ENCODE data around the gene SLC1A7. TPM values are rescaled to one million over a fixed set of nuclear protein-coding genes. Genes with fewer than 3 reads are reported as not detected.
A peak's percentile ranks its signal among the peaks of the same experiment; 100 is the strongest.

Gene SLC1A7
- total and polyA plus RNA-seq, 2 experiments from 2014 or later: not detected

DNA sequence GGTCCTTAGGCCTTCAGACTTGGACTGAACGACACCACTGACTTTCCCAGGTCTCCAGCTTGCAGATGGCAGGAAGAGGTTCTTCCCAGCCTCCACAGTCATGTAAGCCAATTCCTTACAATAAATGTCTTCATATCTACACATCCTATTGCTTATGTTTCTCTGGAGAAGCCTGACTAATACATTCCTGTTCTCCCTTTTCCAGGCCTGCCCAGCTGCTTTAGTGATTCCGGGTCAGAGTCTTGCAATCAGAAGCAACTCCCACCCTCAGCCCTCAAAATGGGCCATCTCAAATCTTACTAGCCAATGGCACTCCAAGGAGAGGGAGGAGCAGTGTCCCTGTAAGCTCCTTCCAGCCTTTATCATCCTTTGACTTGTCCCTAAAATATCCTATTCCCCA lies 37.8 kb upstream of the SLC1A7 start (continued):
- TF ChIP-seq, protein P1, sequence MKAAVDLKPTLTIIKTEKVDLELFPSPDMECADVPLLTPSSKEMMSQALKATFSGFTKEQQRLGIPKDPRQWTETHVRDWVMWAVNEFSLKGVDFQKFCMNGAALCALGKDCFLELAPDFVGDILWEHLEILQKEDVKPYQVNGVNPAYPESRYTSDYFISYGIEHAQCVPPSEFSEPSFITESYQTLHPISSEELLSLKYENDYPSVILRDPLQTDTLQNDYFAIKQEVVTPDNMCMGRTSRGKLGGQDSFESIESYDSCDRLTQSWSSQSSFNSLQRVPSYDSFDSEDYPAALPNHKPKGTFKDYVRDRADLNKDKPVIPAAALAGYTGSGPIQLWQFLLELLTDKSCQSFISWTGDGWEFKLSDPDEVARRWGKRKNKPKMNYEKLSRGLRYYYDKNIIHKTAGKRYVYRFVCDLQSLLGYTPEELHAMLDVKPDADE (IDR thresholded peaks at IDR 0.05): no peak
- TF ChIP-seq JUNB (IDR thresholded peaks at IDR 0.05; ENCODE audit: unreplicated experiment): no peak
- TF ChIP-seq EZH2phosphoT487 (IDR thresholded peaks at IDR 0.05; ENCODE audit: unreplicated experiment): no peak
- no peak for TF ChIP-seq EZH2 (IDR thresholded peaks at IDR 0.05; ENCODE audit: low read depth, unreplicated experiment)
- no peak for TF ChIP-seq ZNF114 (CRISPR knock-in tag; IDR thresholded peaks at IDR 0.05)

DNA sequence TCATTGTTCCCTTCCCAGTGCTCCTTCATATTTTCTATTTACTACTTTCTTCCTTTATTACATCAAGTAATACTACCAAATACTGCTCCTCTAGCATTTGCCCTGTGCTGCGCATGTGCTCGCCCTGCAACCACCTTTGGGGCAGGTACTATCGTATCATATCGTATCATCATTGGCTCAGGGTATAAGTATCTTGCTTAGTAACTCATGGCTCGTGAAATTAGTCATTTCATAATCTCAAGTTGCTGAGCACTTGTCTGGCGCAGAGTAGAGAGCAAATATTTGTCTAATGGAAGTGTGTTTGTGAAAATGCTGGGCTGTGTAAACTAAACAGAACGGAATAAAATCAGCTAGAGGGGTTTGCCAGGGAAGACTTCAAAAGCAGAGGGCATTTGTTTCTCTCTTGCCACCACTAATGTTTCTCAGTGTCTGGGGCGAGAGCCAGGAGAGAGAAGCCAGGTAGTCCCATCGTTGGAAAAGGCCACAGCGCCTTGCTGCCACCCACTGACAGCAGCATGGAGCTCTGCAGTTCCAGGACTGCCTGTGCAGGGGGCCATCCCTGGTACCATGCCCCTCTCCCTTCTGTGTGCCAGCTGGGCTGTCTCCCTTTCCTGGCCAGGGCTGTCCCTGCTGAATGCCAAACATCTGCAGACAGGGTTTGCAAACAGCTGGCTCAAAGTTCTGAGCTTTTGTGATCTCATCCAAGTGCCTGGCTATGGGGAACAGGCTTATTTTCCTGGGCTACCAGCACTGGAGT lies 34.2 kb upstream of the SLC1A7 start:
- H3K36me3 ChIP-seq (ENCODE audit: insufficient read depth): no peaks in the 10 kb centered on the region
- Mint-ChIP-seq H3K4me3 (no peak overlapping the region), H3K36me3 (ENCODE audit: low read depth) (no peaks in the 10 kb centered on the region), H3K9me3 (no peaks in the 10 kb centered on the region), H3K4me1 (peaks cover 32% of the 10 kb centered on the region), H3K27ac (no peak overlapping the region), H3K27me3 (ENCODE audit: insufficient read depth, low read depth, poor library complexity) (peaks cover 6% of the 10 kb centered on the region)
- H3K79me2 ChIP-seq (replicated peaks; ENCODE audit: insufficient read depth): no peaks in the 10 kb centered on the region
- peaks cover 10% of the 10 kb centered on the region; the same call in 1 of the 2 replicates for H3K4me1 ChIP-seq (ENCODE audit: insufficient read depth)
- no peaks in the 10 kb centered on the region for H4K20me1 ChIP-seq (replicated peaks; ENCODE audit: insufficient read depth)
- H3K27ac ChIP-seq (ENCODE audit: low read depth): no peak overlapping the region
- no peaks in the 10 kb centered on the region for H3F3A ChIP-seq (replicated peaks; ENCODE audit: low read depth)
- DNase-seq (ENCODE audit: low spot score): no peak
- ATAC-seq: no peak
- no peaks in the 10 kb centered on the region for H3K9me2 ChIP-seq (ENCODE audit: insufficient read depth)
- H2AFZ ChIP-seq: no peak overlapping the region
- no peak overlapping the region for H3K4me2 ChIP-seq
- TF ChIP-seq, protein P2, sequence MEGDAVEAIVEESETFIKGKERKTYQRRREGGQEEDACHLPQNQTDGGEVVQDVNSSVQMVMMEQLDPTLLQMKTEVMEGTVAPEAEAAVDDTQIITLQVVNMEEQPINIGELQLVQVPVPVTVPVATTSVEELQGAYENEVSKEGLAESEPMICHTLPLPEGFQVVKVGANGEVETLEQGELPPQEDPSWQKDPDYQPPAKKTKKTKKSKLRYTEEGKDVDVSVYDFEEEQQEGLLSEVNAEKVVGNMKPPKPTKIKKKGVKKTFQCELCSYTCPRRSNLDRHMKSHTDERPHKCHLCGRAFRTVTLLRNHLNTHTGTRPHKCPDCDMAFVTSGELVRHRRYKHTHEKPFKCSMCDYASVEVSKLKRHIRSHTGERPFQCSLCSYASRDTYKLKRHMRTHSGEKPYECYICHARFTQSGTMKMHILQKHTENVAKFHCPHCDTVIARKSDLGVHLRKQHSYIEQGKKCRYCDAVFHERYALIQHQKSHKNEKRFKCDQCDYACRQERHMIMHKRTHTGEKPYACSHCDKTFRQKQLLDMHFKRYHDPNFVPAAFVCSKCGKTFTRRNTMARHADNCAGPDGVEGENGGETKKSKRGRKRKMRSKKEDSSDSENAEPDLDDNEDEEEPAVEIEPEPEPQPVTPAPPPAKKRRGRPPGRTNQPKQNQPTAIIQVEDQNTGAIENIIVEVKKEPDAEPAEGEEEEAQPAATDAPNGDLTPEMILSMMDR (conservative IDR thresholded peaks at IDR 0.05; ENCODE audit: low read depth in 2 of 2): peak in 1 of 2 experiments; percentile 50; a peak in 2 of 4 replicates
- no peak for TF ChIP-seq ZNF114 (CRISPR knock-in tag; IDR thresholded peaks at IDR 0.05)
- no peaks in the 10 kb centered on the region for H3K27me3 ChIP-seq (ENCODE audit: insufficient read depth)
- H3K4me3 ChIP-seq: no peak overlapping the region

DNA sequence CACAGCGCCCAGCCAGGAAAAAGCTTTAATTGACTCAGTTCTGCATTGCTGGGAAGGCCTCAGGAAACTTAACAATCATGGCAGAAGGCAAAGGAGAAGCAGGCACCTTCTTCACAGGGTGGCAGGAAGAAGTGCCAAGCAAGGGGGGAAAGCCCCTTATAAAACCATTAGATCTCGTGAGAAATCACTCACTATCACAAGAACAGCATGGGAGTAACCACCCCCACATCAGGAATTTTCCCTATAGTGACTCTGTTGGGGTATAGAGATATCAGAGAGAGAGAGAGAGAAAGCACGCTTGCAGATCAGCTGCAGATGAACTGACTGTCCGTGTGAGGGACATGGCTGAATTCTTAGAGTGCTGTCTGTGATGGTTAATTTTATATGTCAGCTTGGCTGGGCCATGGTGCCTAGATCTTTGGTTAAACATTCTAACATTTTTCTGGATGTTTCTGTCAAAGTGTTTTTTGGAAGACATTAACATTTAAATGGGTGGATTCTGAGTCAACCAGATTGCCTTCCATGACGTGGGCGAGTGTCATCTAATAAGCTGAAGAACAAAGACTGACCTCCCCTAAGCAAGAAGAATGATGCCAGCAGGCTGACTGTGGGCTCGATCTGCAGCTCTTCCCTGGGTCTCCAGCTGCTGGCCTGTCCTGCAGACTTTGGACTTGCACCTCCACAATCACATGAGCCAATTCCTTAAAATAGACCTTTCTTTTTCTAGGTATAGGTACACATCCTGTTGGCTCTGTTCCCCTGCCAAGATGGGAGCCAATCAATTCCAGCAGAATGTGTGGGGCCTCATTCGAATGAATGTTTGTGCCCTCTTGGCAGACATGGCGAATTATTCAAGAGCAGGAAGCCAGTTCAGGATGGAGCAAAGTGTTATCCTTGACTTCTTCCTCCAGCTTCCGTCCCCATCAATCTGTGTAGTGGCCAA lies 32.8 kb upstream of the SLC1A7 start:
- no peaks in the 10 kb centered on the region for H3K9me2 ChIP-seq (ENCODE audit: insufficient read depth)
- H3K36me3 ChIP-seq (ENCODE audit: insufficient read depth): no peaks in the 10 kb centered on the region
- no peaks in the 10 kb centered on the region for H3K27me3 ChIP-seq (ENCODE audit: insufficient read depth)
- H3K4me3 ChIP-seq: no peak overlapping the region
- Mint-ChIP-seq H3K27me3 (ENCODE audit: insufficient read depth, low read depth, poor library complexity) (peaks cover 11% of the 10 kb centered on the region), H3K9me3 (no peaks in the 10 kb centered on the region), H3K4me3 (no peak overlapping the region), H3K27ac (no peak overlapping the region), H3K4me1 (peaks cover 32% of the 10 kb centered on the region), H3K36me3 (ENCODE audit: low read depth) (no peaks in the 10 kb centered on the region)
- peaks cover 10% of the 10 kb centered on the region; the same call in 1 of the 2 replicates for H3K4me1 ChIP-seq (ENCODE audit: insufficient read depth)
- no peak overlapping the region for H3K27ac ChIP-seq (ENCODE audit: low read depth)
- peak overlapping the region; percentile 63; the same call in 1 of the 2 replicates for H2AFZ ChIP-seq
- no peaks in the 10 kb centered on the region for H4K20me1 ChIP-seq (replicated peaks; ENCODE audit: insufficient read depth)
- H3K79me2 ChIP-seq (replicated peaks; ENCODE audit: insufficient read depth): no peaks in the 10 kb centered on the region
- no peak for DNase-seq (ENCODE audit: low spot score)
- 0 out of 2 replicates have a peak overlapping the region, but pooled peaks have one; percentile 32 for H3K4me2 ChIP-seq
- no peak for ATAC-seq
- no peaks in the 10 kb centered on the region for H3F3A ChIP-seq (replicated peaks; ENCODE audit: low read depth)
- no peak for TF ChIP-seq CREB1 (CRISPR knock-in tag; IDR thresholded peaks at IDR 0.05; ENCODE audit: low read depth)
- TF ChIP-seq ZNF331 (CRISPR knock-in tag; IDR thresholded peaks at IDR 0.05; ENCODE audit: low read depth): no peak
- TF ChIP-seq EZH2phosphoT487 (IDR thresholded peaks at IDR 0.05; ENCODE audit: unreplicated experiment): no peak
- TF ChIP-seq, protein P3, sequence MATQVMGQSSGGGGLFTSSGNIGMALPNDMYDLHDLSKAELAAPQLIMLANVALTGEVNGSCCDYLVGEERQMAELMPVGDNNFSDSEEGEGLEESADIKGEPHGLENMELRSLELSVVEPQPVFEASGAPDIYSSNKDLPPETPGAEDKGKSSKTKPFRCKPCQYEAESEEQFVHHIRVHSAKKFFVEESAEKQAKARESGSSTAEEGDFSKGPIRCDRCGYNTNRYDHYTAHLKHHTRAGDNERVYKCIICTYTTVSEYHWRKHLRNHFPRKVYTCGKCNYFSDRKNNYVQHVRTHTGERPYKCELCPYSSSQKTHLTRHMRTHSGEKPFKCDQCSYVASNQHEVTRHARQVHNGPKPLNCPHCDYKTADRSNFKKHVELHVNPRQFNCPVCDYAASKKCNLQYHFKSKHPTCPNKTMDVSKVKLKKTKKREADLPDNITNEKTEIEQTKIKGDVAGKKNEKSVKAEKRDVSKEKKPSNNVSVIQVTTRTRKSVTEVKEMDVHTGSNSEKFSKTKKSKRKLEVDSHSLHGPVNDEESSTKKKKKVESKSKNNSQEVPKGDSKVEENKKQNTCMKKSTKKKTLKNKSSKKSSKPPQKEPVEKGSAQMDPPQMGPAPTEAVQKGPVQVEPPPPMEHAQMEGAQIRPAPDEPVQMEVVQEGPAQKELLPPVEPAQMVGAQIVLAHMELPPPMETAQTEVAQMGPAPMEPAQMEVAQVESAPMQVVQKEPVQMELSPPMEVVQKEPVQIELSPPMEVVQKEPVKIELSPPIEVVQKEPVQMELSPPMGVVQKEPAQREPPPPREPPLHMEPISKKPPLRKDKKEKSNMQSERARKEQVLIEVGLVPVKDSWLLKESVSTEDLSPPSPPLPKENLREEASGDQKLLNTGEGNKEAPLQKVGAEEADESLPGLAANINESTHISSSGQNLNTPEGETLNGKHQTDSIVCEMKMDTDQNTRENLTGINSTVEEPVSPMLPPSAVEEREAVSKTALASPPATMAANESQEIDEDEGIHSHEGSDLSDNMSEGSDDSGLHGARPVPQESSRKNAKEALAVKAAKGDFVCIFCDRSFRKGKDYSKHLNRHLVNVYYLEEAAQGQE (IDR thresholded peaks at IDR 0.05; ENCODE audit: unreplicated experiment): no peak
